Vagina (tissue), 2 donors: ENCODE data around the gene CSNK2A2.

Experiments used
- POLR2A ChIP-seq, 2 donors: fragments of 450-650 bp; IDR thresholded peaks; one replicate each; pipeline ENCODE4 v1.6.1; 2017; ENCODE audit warnings: antibody characterized with exemption in 2 of 2, mild to moderate bottlenecking in 2 of 2, moderate library complexity in 2 of 2
- TF ChIP-seq, protein P1 (sequence below), 3 experiments: fragments of 450-650 bp in 2 of 3; fragments of 200-600 bp in 1 of 3; sonication (generic) in 1 of 3; IDR thresholded peaks; one replicate each; pipeline ENCODE4 v1.5.1; 2017 to 2019; ENCODE audit warnings: antibody characterized with exemption in 3 of 3, mild to moderate bottlenecking in 2 of 3, moderate library complexity in 2 of 3

GRCh38 chr16:58111302-58111627 lies 86.6 kb downstream of the CSNK2A2 start:
- TF ChIP-seq, protein P1, sequence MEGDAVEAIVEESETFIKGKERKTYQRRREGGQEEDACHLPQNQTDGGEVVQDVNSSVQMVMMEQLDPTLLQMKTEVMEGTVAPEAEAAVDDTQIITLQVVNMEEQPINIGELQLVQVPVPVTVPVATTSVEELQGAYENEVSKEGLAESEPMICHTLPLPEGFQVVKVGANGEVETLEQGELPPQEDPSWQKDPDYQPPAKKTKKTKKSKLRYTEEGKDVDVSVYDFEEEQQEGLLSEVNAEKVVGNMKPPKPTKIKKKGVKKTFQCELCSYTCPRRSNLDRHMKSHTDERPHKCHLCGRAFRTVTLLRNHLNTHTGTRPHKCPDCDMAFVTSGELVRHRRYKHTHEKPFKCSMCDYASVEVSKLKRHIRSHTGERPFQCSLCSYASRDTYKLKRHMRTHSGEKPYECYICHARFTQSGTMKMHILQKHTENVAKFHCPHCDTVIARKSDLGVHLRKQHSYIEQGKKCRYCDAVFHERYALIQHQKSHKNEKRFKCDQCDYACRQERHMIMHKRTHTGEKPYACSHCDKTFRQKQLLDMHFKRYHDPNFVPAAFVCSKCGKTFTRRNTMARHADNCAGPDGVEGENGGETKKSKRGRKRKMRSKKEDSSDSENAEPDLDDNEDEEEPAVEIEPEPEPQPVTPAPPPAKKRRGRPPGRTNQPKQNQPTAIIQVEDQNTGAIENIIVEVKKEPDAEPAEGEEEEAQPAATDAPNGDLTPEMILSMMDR (IDR thresholded peaks at IDR 0.05): no peak
- no peak for TF ChIP-seq POLR2A (IDR thresholded peaks at IDR 0.05)
